WTC11 (cell line): ENCODE results near the gene SPATA46. TPM values are rescaled to one million over a fixed set of nuclear protein-coding genes. Genes with fewer than 3 reads are reported as not detected.

Source experiments
- ATAC-seq: fragments of 200-7000 bp; cut with Tn5 transposase; 2 replicates; pipeline ENCODE4 v1.10.0; 2021; ENCODE audit warnings: mild to moderate bottlenecking, moderate library complexity
- CTCF ChIA-PET: fragments of 300-600 bp; sonication (Branson Sonifier 250); formaldehyde crosslinking; loops from one replicate; lab custom pipeline; 2021; ENCODE audit warnings: antibody characterized with exemption; lab: Charles Lee
- POLR2A ChIA-PET: fragments of 350-600 bp; sonication (Branson Sonifier 250); formaldehyde crosslinking; loops from one replicate; lab custom pipeline; 2021; ENCODE audit warnings: antibody characterized with exemption; lab: Charles Lee
- DNase-seq: peaks from one replicate; pipeline ENCODE4 v3.0.0; 2021; ENCODE audit warnings: low spot score
- H3K27ac Mint-ChIP-seq: 2 replicates; pipeline ENCODE4 v1.8.0; 2021; ENCODE audit warnings: mixed read lengths
- H3K27me3 Mint-ChIP-seq: 2 replicates; pipeline ENCODE4 v1.8.0; 2021; ENCODE audit warnings: low read depth, mild to moderate bottlenecking, moderate library complexity, mixed read lengths
- H3K36me3 Mint-ChIP-seq: 2 replicates; pipeline ENCODE4 v1.8.0; 2021; ENCODE audit warnings: mixed read lengths
- H3K4me1 Mint-ChIP-seq: 2 replicates; pipeline ENCODE4 v1.8.0; 2022; ENCODE audit warnings: mixed read lengths
- H3K4me3 Mint-ChIP-seq: 2 replicates; pipeline ENCODE4 v1.8.0; 2021; ENCODE audit warnings: mild to moderate bottlenecking, moderate library complexity, mixed read lengths
- H3K9me3 Mint-ChIP-seq: 2 replicates; pipeline ENCODE4 v1.8.0; 2021; ENCODE audit warnings: mixed read lengths
- ATF3 ChIP-seq: sonication (generic); formaldehyde crosslinking; conservative IDR thresholded peaks from 2 replicates; pipeline ENCODE4 v1.8.1; 2022; ENCODE audit warnings: mild to moderate bottlenecking, missing genetic modification reagents
- ATF6 ChIP-seq: sonication (generic); formaldehyde crosslinking; IDR thresholded peaks from 2 replicates; pipeline ENCODE4 v1.8.1; 2023; ENCODE audit warnings: mild to moderate bottlenecking, missing genetic modification reagents
- ETV6 ChIP-seq: sonication (generic); formaldehyde crosslinking; IDR thresholded peaks from 2 replicates; pipeline ENCODE4 v1.8.1; 2022; ENCODE audit warnings: mild to moderate bottlenecking, missing genetic modification reagents
- FOXK1 ChIP-seq: sonication (generic); formaldehyde crosslinking; IDR thresholded peaks from 2 replicates; pipeline ENCODE4 v1.8.0; 2022; ENCODE audit warnings: mild to moderate bottlenecking, moderate library complexity, missing genetic modification reagents
- GABPB1 ChIP-seq: sonication (generic); formaldehyde crosslinking; IDR thresholded peaks from 2 replicates; pipeline ENCODE4 v1.8.1; 2023; ENCODE audit warnings: mild to moderate bottlenecking, missing genetic modification reagents
- GRHL2 ChIP-seq: fragments of 250-450 bp; sonication (Bioruptor Pico); IDR thresholded peaks from 2 replicates; pipeline ENCODE4 v1.8.0; 2022; ENCODE audit warnings: mild to moderate bottlenecking, moderate library complexity; ENCODE audit not compliant: insufficient replicate concordance, severe bottlenecking
- HMGA2 ChIP-seq: fragments of 250-450 bp; sonication (Bioruptor Pico); IDR thresholded peaks from 2 replicates; pipeline ENCODE4 v1.4.0; 2021; ENCODE audit warnings: mild to moderate bottlenecking, moderate library complexity
- JUN ChIP-seq: sonication (generic); formaldehyde crosslinking; IDR thresholded peaks from 2 replicates; pipeline ENCODE4 v1.8.0; 2023; ENCODE audit warnings: mild to moderate bottlenecking, missing genetic modification reagents
- MAX ChIP-seq: sonication (generic); formaldehyde crosslinking; IDR thresholded peaks from 2 replicates; pipeline ENCODE4 v1.8.0; 2022; ENCODE audit warnings: mild to moderate bottlenecking, missing genetic modification reagents
- MLX ChIP-seq: sonication (generic); formaldehyde crosslinking; IDR thresholded peaks from 2 replicates; pipeline ENCODE4 v1.8.1; 2023; ENCODE audit warnings: mild to moderate bottlenecking, missing genetic modification reagents, moderate library complexity
- NFYB ChIP-seq: sonication (generic); formaldehyde crosslinking; conservative IDR thresholded peaks from 2 replicates; pipeline ENCODE4 v1.8.0; 2022; ENCODE audit warnings: low read depth, missing genetic modification reagents
- NR2C2 ChIP-seq: sonication (generic); formaldehyde crosslinking; IDR thresholded peaks from 2 replicates; pipeline ENCODE4 v1.8.0; 2022; ENCODE audit warnings: mild to moderate bottlenecking, missing genetic modification reagents
- PRDM15 ChIP-seq: sonication (generic); formaldehyde crosslinking; IDR thresholded peaks from 2 replicates; pipeline ENCODE4 v1.8.0; 2022; ENCODE audit warnings: missing genetic modification reagents
- SMAD3 ChIP-seq: sonication (generic); formaldehyde crosslinking; IDR thresholded peaks from 2 replicates; pipeline ENCODE4 v1.8.0; 2022; ENCODE audit warnings: missing genetic modification reagents, mild to moderate bottlenecking, borderline replicate concordance
- TCF7 ChIP-seq: sonication (generic); formaldehyde crosslinking; IDR thresholded peaks from 2 replicates; pipeline ENCODE4 v1.8.0; 2022; ENCODE audit warnings: mild to moderate bottlenecking, low read depth, missing genetic modification reagents, moderate library complexity
- TEAD4 ChIP-seq: sonication (generic); formaldehyde crosslinking; IDR thresholded peaks from 2 replicates; pipeline ENCODE4 v1.8.0; 2022; ENCODE audit warnings: mild to moderate bottlenecking, missing genetic modification reagents
- ZNF219 ChIP-seq: sonication (generic); formaldehyde crosslinking; IDR thresholded peaks from 2 replicates; pipeline ENCODE4 v1.8.0; 2023; ENCODE audit warnings: missing genetic modification reagents, mild to moderate bottlenecking, borderline replicate concordance
- ZNF232 ChIP-seq: sonication (generic); formaldehyde crosslinking; IDR thresholded peaks from 2 replicates; pipeline ENCODE4 v1.8.0; 2022; ENCODE audit warnings: mild to moderate bottlenecking, missing genetic modification reagents
- ZNF396 ChIP-seq: fragments of 250-450 bp; sonication (Bioruptor Pico); IDR thresholded peaks from 2 replicates; pipeline ENCODE4 v1.8.0; 2021; ENCODE audit warnings: mild to moderate bottlenecking, moderate library complexity, borderline replicate concordance
- ZNF416 ChIP-seq: fragments of 250-450 bp; sonication (Bioruptor Pico); IDR thresholded peaks from 2 replicates; pipeline ENCODE4 v1.9.0; 2021; ENCODE audit warnings: mild to moderate bottlenecking, inconsistent platforms
- ZNF532 ChIP-seq: fragments of 250-450 bp; sonication (Bioruptor Pico); IDR thresholded peaks from 2 replicates; pipeline ENCODE4 v1.9.0; 2021; ENCODE audit warnings: mild to moderate bottlenecking, borderline replicate concordance
- ZNF671 ChIP-seq: fragments of 250-450 bp; sonication (Bioruptor Pico); IDR thresholded peaks from 2 replicates; pipeline ENCODE4 v1.8.0; 2021; ENCODE audit warnings: mild to moderate bottlenecking
- total RNA-seq: library from RNA; stranded (reverse); gene quantifications from 3 replicates; pipeline ENCODE4 v1.2.3, GENCODE V29; 2021

SPATA46 gene
- total RNA-seq, 1 experiment from 2014 or later: not detected

- Mint-ChIP-seq H3K27me3 (no peaks in the 10 kb centered on the region), H3K27ac (peak overlapping the region; percentile 36; the same call in 1 of the 2 replicates), H3K36me3 (peaks cover 23% of the 10 kb centered on the region), H3K9me3 (no peaks in the 10 kb centered on the region), H3K4me1 (peaks cover 16% of the 10 kb centered on the region; the same call in 1 of the 2 replicates), H3K4me3 (no peak overlapping the region)
- CTCF ChIA-PET: interaction anchor here (1.4 kb wide), 1 partner anchor 329 kb away, joined by 6 read pairs; no protein-coding TSS in a partner anchor
- DNase-seq (no peak), ATAC-seq (no peak)
- POLR2A ChIA-PET: no interaction called here
- TF ChIP-seq ZNF532 (CRISPR knock-in tag): no peak
- TF ChIP-seq ATF6 (CRISPR knock-in tag): no peak
- no peak for TF ChIP-seq ZNF232
These were observed 8.6 kb upstream of the SPATA46 start for GRCh38 chr1:162385280-162385623.

GRCh38 chr1:162384601-162385279, 8.1 kb upstream of the SPATA46 start:
- no peak for TF ChIP-seq MLX
- TF ChIP-seq ZNF416: no peak
- no peak for TF ChIP-seq ETV6 (CRISPR knock-in tag)
- TF ChIP-seq NR2C2 (CRISPR knock-in tag): no peak
- no peak for TF ChIP-seq TEAD4 (CRISPR knock-in tag)
- no peak for TF ChIP-seq FOXK1 (CRISPR knock-in tag)
- TF ChIP-seq MAX: no peak
- no peak for TF ChIP-seq ZNF219
- TF ChIP-seq ZNF396 (CRISPR knock-in tag): no peak
- no peak for TF ChIP-seq NFYB (CRISPR knock-in tag)
- TF ChIP-seq TCF7 (CRISPR knock-in tag): no peak
- no peak for TF ChIP-seq SMAD3
- no peak for TF ChIP-seq ATF3 (CRISPR knock-in tag)
- no peak for TF ChIP-seq GABPB1 (CRISPR knock-in tag)
- no peak for TF ChIP-seq PRDM15 (CRISPR knock-in tag)
- TF ChIP-seq GRHL2 (CRISPR knock-in tag): no peak
- TF ChIP-seq JUN (CRISPR knock-in tag): no peak
- TF ChIP-seq ZNF671 (CRISPR knock-in tag): no peak
- no peak for TF ChIP-seq HMGA2
- TF ChIP-seq, all 79 proteins: peak for 0
- CTCF ChIA-PET: interaction anchor here (1.1 to 1.4 kb wide), 2 partner anchors 27 to 329 kb away, joined by 4 to 6 read pairs; no protein-coding TSS in a partner anchor
- Mint-ChIP-seq H3K4me1 (peaks cover 16% of the 10 kb centered on the region; the same call in 1 of the 2 replicates), H3K27ac (no peak overlapping the region; the same call in 1 of the 2 replicates), H3K27me3 (no peaks in the 10 kb centered on the region), H3K9me3 (no peaks in the 10 kb centered on the region), H3K36me3 (peaks cover 23% of the 10 kb centered on the region), H3K4me3 (no peak overlapping the region)
- DNase-seq: no peak
- ATAC-seq: peak; percentile 22; the same call in 1 of the 2 replicates
- POLR2A ChIA-PET: no interaction called here
